ENCODE data around the gene GALNT7.

GALNT7 gene

GRCh38 chr4:173240696-173241095 lies 72.1 kb downstream of the GALNT7 start:
- no peak for FAIRE-seq

- no peak for FAIRE-seq
These were observed 74.0 kb downstream of the GALNT7 start for GRCh38 chr4:173242466-173243250.

- no peak for FAIRE-seq
These were observed 74.7 kb downstream of the GALNT7 start for GRCh38 chr4:173243321-173243720.

- no peak for FAIRE-seq
These were observed 75.5 kb downstream of the GALNT7 start for GRCh38 chr4:173243917-173244658.

GRCh38 chr4:173245952-173246351 lies 77.3 kb downstream of the GALNT7 start:
- FAIRE-seq, result no peak

- no peak for FAIRE-seq
These were observed 78.1 kb downstream of the GALNT7 start for GRCh38 chr4:173246719-173247118.

GRCh38 chr4:173247321-173247720 lies 78.7 kb downstream of the GALNT7 start:
- no peak for FAIRE-seq

GRCh38 chr4:173248690-173249089 lies 80.1 kb downstream of the GALNT7 start:
- no peak for FAIRE-seq

GRCh38 chr4:173252024-173252935 lies 83.7 kb downstream of the GALNT7 start:
- FAIRE-seq, result no peak

- FAIRE-seq, result no peak
These were observed 85.0 kb downstream of the GALNT7 start for GRCh38 chr4:173253561-173253960.

- FAIRE-seq, result no peak
These were observed 86.0 kb downstream of the GALNT7 start for GRCh38 chr4:173254646-173255045.

- no peak for FAIRE-seq
These were observed 88.2 kb downstream of the GALNT7 start for GRCh38 chr4:173256825-173257224.

GRCh38 chr4:173257732-173258717 lies 89.4 kb downstream of the GALNT7 start:
- FAIRE-seq, result peak; percentile 87

- no peak for FAIRE-seq
These were observed 90.3 kb downstream of the GALNT7 start for GRCh38 chr4:173258866-173259265.

GRCh38 chr4:173259310-173259709 lies 90.7 kb downstream of the GALNT7 start:
- FAIRE-seq, result no peak

- no peak for FAIRE-seq
These were observed 92.4 kb downstream of the GALNT7 start for GRCh38 chr4:173261052-173261451.

- FAIRE-seq, result no peak
These were observed 93.8 kb downstream of the GALNT7 start for GRCh38 chr4:173262375-173262774.

GRCh38 chr4:173264245-173264644 lies 95.6 kb downstream of the GALNT7 start:
- no peak for FAIRE-seq

GRCh38 chr4:173264684-173265185 lies 96.1 kb downstream of the GALNT7 start:
- FAIRE-seq, result no peak

GRCh38 chr4:173265751-173266150 lies 97.1 kb downstream of the GALNT7 start:
- no peak for FAIRE-seq

- no peak for FAIRE-seq
These were observed 99.1 kb downstream of the GALNT7 start for GRCh38 chr4:173267711-173268110.

GRCh38 chr4:173269280-173269679 lies 100.7 kb downstream of the GALNT7 start:
- no peak for FAIRE-seq

Data from TTC549 (cell line).